ENCODE data around the gene GNAQ.

- no peak for TF ChIP-seq EP300 (IDR thresholded peaks at IDR 0.05)
- TF ChIP-seq POLR2A (IDR thresholded peaks at IDR 0.05; ENCODE audit: low read depth), result no peak
These were observed 95.6 kb downstream of the GNAQ start for GRCh38 chr9:77935974-77936373.
